ENCODE results near the gene GLRX2.
"Not testable (repeated sequence)": the region's sequence is repeated elsewhere in the genome, so short reads cannot be mapped to it uniquely, and the experiment has no call there.

GLRX2 gene

GRCh38 chr1:193104907-193105820 is at the start of gene GLRX2:
GLRX2 (minus strand) TSS chr1:193105414; CDS start chr1:193105382, 32 bp downstream.
- DNase-seq (ENCODE audit: low read depth in 2 of 2): peak; percentile 22 to 45

GRCh38 chr1:193144999-193145398 is 39.8 kb upstream of the GLRX2 start:
- no peak for DNase-seq (ENCODE audit: low read depth in 2 of 2)

- DNase-seq (ENCODE audit: low read depth in 2 of 2): no peak
Measured at GRCh38 chr1:193144361-193144938, 39.2 kb upstream of the GLRX2 start.

GRCh38 chr1:193143285-193143684 is 38.1 kb upstream of the GLRX2 start:
- DNase-seq (ENCODE audit: low read depth in 2 of 2): no peak

GRCh38 chr1:193142409-193142808 is 37.2 kb upstream of the GLRX2 start:
- DNase-seq (ENCODE audit: low read depth in 2 of 2): no peak

- DNase-seq (ENCODE audit: low read depth in 2 of 2): no peak
Measured at GRCh38 chr1:193141804-193142203, 36.6 kb upstream of the GLRX2 start.

- no peak for DNase-seq (ENCODE audit: low read depth in 2 of 2)
Measured at GRCh38 chr1:193140254-193140653, 35.0 kb upstream of the GLRX2 start.

GRCh38 chr1:193131266-193131860 is 26.1 kb upstream of the GLRX2 start:
- DNase-seq (ENCODE audit: low read depth in 2 of 2): no peak

GRCh38 chr1:193125369-193125768 is 20.2 kb upstream of the GLRX2 start:
- no peak for DNase-seq (ENCODE audit: low read depth in 2 of 2)

GRCh38 chr1:193123751-193124150 is 18.5 kb upstream of the GLRX2 start:
- DNase-seq (ENCODE audit: low read depth in 2 of 2): no peak

GRCh38 chr1:193121616-193122593 is 16.7 kb upstream of the GLRX2 start, which contains the start of gene CDC73:
CDC73 (plus strand) TSS chr1:193122031; CDS start chr1:193122201, 170 bp downstream.
- peak; percentile 97 to 99 for DNase-seq (ENCODE audit: low read depth in 2 of 2)

- DNase-seq (ENCODE audit: low read depth in 2 of 2): no peak
Measured at GRCh38 chr1:193120604-193121166, 15.5 kb upstream of the GLRX2 start.

GRCh38 chr1:193118803-193119730 is 13.9 kb upstream of the GLRX2 start:
- DNase-seq (ENCODE audit: low read depth in 2 of 2): no peak

- no peak for DNase-seq (ENCODE audit: low read depth in 2 of 2)
Measured at GRCh38 chr1:193118194-193118593, 13.0 kb upstream of the GLRX2 start.

GRCh38 chr1:193117167-193117566 is 12.0 kb upstream of the GLRX2 start:
- not testable (repeated sequence) for DNase-seq (ENCODE audit: low read depth in 2 of 2)

- no peak for DNase-seq (ENCODE audit: low read depth in 2 of 2)
Measured at GRCh38 chr1:193115629-193116227, 10.5 kb upstream of the GLRX2 start.

- DNase-seq (ENCODE audit: low read depth in 2 of 2): no peak
Measured at GRCh38 chr1:193114485-193115095, 9.4 kb upstream of the GLRX2 start.

GRCh38 chr1:193113992-193114332 is 8.7 kb upstream of the GLRX2 start:
- no peak for DNase-seq (ENCODE audit: low read depth in 2 of 2)
